B cell (primary cell): ENCODE measurements around the gene CPSF6.

Experiments used
- EZH2 ChIP-seq: IDR thresholded peaks from 2 replicates; pipeline ENCODE4 v1.6.1; 2012; ENCODE audit warnings: borderline replicate concordance, low read depth, mild to moderate bottlenecking, moderate library complexity, low read length; ENCODE audit not compliant: insufficient read depth, poor library complexity, severe bottlenecking
- TF ChIP-seq, protein P1 (sequence below): fragments of 200-600 bp; IDR thresholded peaks from one replicate; pipeline ENCODE4 v1.8.0; 2022; ENCODE audit warnings: antibody characterized with exemption, mild to moderate bottlenecking

DNA sequence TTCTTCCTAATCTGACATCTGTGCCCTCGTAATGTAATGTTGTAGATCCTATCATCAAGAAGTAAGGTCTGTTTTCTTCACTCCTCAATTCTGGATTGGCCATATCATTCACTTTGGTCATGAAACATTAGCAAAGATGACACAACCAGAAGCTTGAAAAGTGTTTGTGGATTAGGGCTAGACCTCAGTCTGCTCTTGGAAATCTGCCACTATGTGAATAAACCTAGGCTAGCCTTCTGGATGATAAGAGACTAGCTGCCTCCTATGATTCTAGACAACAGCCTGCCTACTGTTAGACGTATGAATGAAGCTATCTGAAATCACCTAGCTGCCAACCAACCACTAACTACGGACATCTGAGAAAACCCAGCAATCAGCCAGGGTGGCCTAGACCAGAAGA, 70.1 kb downstream of the CPSF6 start:
- TF ChIP-seq, protein P1, sequence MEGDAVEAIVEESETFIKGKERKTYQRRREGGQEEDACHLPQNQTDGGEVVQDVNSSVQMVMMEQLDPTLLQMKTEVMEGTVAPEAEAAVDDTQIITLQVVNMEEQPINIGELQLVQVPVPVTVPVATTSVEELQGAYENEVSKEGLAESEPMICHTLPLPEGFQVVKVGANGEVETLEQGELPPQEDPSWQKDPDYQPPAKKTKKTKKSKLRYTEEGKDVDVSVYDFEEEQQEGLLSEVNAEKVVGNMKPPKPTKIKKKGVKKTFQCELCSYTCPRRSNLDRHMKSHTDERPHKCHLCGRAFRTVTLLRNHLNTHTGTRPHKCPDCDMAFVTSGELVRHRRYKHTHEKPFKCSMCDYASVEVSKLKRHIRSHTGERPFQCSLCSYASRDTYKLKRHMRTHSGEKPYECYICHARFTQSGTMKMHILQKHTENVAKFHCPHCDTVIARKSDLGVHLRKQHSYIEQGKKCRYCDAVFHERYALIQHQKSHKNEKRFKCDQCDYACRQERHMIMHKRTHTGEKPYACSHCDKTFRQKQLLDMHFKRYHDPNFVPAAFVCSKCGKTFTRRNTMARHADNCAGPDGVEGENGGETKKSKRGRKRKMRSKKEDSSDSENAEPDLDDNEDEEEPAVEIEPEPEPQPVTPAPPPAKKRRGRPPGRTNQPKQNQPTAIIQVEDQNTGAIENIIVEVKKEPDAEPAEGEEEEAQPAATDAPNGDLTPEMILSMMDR, result no peak
- no peak for TF ChIP-seq EZH2
